Stimulated activated CD8-positive, alpha-beta memory T cell treated with anti-CD3 and anti-CD28 coated beads, Interleukin-15, amount 100 ng/mL, for 4 hours (primary cell): Measurements from ENCODE around the gene RGR.
A peak's percentile ranks its signal among the peaks of the same experiment; 100 is the strongest.

Source experiments
- DNase-seq, 2 donors: peaks; one replicate each; pipeline ENCODE4 v3.0.0-alpha.2; 2020; ENCODE audit warnings: low read depth in 2 of 2

The RGR gene, protein sequence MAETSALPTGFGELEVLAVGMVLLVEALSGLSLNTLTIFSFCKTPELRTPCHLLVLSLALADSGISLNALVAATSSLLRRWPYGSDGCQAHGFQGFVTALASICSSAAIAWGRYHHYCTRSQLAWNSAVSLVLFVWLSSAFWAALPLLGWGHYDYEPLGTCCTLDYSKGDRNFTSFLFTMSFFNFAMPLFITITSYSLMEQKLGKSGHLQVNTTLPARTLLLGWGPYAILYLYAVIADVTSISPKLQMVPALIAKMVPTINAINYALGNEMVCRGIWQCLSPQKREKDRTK

DNA sequence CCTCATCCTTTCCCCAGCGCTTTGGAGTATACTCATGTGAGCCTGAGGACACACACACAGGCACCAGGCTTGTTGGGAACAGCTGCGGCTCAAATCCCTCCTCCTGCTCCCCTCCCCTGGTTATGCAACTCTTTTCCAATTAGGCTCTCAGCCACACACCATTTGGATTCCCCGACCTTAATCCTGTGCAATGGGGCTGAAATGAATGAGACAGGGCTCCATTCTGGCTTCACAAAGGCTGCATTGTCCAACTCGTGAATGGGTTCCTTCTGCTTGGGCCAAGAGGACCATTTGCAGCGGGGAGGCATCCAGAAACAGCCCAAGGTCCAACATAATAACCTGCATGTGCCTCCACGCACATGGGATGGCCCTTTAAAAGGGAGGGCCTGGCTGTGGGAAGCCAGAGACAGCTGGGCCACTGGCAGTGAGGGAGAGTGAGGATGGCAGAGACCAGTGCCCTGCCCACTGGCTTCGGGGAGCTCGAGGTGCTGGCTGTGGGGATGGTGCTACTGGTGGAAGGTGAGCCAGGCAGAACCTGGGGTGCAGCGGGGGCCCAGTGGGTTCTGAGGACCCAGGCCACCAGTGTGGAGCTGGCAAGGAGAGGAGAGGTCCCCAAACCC, at the start of gene RGR:
Gene RGR, plus strand, starts transcription at position 403 of the 620 bp plus-strand sequence. Its CDS starts 38 bp downstream, at position 441.
- no peak for DNase-seq

DNA sequence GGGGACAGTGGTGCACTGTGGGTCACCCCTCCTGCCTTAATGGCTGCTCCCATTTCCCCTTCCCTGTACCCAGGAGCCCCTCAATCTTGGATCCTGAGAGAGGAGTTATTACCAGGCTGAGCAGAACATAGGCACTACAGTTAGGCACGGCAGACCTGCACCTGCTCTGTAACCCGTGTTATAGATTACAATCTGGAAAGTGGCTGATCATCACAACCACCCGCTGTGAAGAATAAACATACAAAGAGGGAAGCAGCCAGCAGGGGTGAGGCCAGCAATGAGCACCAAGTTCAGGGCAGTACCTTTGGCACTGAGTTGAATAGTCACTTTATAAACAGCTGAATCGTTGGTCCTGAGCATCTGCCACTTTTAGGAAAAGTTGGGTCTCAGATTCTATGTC, 48.8 kb upstream of the RGR start:
- no peak for DNase-seq

- no peak for DNase-seq
These were observed 47.9 kb upstream of the RGR start for GRCh38 chr10:84196941-84197340.

DNA sequence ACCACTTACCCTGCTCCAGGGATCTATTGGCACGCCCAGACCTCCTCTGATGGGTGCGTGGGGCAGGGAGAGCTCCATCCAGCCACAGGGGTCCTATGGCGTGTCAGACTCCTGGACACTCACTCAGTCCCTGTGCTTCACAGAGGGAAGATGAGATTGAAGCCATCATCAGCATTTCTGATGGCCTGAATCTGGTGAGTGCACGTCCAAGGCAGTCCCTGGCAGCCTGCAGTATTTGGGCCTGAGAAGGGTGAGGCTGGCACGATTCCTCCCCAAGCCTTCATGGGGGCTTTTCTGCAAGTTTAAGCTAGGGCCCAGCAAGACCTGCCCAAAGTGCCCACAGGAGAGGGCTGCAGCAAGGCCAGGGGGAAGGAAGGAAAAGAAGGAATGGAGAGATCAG, 47.2 kb upstream of the RGR start:
- no peak for DNase-seq

- DNase-seq: no peak
These were observed 46.5 kb upstream of the RGR start for GRCh38 chr10:84198206-84198915.

DNA sequence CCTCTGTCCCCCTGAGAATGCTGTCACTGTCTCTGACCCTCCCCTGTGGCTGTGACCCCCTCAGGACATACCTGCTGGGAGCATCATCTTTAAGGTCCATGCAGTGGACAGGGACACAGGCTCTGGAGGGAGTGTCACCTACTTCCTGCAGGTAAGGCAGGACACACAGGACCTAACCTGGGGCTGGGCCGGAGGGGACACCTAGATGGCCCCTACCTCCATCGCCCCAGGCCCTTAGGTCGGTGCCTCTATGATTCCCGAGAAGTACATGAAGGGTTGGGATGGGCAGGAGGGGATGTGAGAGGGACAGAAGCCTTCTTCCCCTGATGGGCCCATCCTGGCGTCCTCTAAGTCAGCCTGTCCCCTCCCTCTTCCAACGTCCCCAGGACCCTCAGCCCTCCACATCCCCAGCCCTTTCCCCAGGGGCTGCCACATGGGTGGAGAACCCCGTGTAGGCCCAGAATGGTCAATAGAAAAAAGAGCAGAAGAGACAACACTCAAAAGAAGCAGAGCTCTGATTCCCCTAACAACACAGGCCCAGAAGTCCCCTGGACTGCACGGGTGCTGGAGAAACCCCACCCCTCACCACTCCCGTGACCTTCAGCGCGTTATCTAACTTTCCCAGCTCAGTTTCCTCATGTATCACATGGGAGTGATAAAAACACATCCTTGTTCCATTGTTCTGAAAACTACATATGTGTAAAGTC, 44.2 kb upstream of the RGR start:
- no peak for DNase-seq

- no peak for DNase-seq
These were observed 43.6 kb upstream of the RGR start for GRCh38 chr10:84201244-84201606.

DNA sequence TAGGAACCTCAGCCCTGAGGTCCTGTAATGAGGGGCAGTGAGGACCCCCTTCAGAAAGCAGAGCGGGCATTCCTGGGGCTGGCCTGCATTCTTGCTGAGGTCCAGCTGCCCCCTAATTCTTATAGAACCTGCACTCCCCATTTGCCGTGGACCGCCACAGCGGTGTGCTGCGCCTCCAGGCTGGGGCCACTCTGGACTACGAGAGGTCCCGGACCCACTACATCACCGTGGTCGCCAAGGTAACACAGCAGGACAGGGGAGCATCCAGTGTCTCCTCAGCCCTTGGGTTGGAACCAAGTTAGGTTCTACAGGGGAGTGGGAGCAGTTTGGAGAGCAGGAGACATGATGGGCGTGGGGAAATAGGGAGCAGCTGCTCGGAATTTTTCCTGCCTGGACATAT, 43.2 kb upstream of the RGR start:
- no peak for DNase-seq

DNA sequence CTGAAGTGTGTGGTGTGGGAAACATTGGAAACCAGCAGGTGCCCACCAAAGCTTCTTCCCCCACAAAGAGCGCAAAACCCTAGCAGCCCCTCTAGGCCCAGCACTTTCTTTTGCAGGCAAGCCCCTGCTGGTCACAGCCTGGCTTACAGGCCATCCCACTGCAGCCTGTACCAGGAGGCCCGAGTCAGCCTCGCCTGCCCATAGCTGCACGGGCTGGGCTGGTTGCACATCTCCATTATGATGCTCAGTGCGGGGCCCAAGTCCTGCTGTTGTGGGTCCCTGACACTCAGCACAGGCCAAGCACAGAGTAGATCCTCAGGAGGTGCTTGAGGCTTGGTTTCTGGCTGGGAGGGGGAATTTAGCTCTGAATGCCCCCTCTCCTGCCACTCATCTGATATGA, 42.5 kb upstream of the RGR start:
- DNase-seq: no peak

DNA sequence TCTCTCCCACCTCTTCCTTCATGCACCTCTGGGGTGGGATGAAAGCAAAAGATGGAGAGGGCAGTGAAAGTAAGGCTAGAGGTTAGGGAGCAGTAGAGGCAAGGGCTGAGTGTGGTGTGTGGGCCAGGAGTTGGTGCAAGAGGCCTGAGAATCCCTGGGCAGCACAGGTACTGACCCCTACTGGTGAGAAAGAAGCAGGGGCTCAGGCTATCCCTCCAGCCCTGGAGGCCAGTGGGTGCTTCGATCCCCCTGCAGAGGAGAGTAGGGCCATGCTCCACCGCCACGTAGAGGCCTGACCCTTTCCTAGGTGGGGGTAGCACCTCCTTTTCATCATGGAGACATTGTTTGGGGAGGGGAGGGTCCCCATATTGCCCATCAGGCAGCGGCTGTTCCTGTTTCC, 40.7 kb upstream of the RGR start:
- no peak for DNase-seq

DNA sequence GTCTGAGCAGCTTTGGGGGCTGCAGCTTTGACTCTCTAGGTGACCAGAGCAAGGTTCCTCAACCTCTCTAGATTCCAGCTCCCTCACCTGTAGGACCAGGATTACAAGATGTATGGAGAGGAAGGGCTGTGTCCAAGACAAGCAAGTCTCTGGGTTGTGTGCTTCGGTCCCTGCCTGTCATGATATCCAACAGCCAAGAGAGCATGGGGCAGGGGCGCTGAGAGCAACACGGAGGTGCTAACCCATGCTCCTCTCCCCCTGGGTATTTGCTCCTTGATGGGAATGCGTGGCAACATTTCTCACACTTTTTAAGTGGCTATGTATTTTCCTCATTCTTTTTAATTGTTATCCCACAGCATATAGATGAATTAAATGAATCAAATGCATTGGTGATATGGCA, 40.2 kb upstream of the RGR start:
- no peak for DNase-seq

DNA sequence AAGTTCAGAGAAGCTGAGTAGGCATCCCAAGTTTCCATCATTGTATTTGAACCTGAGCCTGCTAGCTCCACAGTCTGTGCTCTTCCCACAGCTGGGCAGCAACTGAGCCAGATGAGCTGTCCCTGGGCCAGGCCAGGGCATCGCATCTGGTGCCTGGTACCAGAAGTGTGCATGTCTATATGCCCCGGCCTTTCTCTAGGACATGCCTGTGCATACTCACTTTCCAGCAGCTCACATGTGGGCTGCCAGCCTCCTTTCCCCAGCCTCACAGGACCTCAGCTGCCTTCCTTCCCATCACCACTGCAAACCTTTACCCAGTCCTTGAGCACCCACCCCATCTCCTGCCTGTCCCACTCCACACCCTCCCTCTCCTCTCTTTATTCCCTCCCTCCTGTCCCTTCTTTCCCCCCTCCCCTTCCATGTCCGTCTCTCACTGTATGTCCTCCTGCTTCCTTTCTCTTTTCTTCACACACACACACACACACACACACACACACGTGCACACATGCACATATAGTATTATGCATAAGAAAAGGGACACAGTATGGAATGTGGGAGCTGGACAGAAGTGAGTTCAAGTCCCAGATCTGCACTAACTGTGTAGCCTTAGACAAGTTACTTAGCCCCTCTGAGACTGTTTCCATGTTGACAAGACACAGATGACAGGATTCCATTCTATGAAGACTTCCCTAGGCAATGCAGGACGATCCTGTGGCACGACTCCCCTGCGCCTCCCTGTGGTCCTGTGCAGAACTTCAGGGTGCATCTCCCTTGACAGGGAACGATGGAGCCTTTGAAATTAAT, 39.6 kb upstream of the RGR start:
- DNase-seq: peak; percentile 25 to 32

GRCh38 chr10:84205853-84206525, 38.9 kb upstream of the RGR start:
- DNase-seq: no peak

DNA sequence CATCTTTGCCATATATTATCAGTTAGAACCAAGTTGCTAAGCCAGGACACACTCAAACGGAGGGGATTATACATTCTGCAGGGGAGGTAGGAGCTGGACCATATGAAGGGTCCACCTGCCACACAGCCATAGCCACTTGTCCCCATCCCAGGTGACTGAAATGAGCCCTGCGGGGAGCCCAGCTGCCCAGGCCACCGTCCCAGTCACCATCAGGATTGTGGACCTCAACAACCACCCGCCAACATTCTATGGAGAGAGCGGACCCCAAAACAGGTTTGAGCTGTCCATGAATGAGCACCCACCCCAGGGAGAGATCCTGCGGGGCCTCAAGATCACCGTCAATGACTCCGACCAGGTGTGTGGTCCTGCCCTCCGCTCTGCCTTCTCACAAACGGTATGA, 36.8 kb upstream of the RGR start:
- no peak for DNase-seq

GRCh38 chr10:84211566-84211965, 33.3 kb upstream of the RGR start:
- no peak for DNase-seq

DNA sequence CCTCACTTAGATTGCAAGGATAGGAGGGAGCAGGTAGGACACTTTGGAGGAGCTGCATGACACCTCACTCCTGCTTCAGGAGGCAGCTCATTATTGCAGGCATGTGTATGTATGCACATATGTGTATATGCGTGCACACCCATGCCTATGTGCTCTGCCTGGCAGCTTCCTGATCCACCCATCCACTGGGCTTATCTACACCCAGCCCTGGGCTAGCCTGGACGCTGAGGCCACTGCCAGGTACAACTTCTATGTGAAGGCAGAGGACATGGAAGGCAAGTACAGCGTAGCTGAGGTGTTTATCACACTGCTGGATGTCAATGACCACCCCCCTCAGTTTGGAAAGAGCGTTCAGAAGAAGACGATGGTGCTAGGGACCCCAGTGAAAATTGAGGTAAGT, 32.8 kb upstream of the RGR start:
- DNase-seq: no peak

GRCh38 chr10:84213076-84213475, 31.8 kb upstream of the RGR start:
- no peak for DNase-seq

DNA sequence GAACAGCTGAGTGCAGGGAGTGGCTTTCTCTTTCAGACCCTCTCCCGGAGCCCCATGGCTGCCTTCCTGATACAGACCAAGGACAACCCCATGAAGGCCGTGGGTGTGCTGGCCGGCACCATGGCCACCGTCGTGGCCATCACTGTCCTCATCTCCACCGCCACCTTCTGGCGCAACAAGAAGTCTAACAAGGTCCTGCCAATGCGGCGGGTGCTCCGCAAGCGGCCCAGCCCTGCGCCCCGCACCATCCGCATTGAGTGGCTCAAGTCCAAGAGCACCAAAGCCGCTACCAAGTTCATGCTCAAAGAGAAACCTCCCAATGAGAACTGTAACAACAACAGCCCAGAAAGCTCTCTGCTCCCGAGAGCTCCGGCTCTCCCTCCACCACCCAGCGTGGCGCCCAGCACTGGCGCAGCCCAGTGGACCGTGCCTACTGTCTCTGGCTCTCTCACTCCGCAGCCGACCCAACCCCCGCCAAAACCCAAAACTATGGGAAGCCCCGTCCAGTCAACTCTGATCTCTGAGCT, 30.7 kb upstream of the RGR start:
- DNase-seq: no peak

GRCh38 chr10:84214612-84215235, 30.1 kb upstream of the RGR start:
- DNase-seq: no peak

GRCh38 chr10:84216834-84217233, 28.0 kb upstream of the RGR start:
- no peak for DNase-seq
